A549 (cell line): ENCODE data around the gene EML5.

ENCODE experiments used
- EP300 ChIP-seq, 2 experiments: fragments of >200 bp; sonication (Bioruptor Twin); formaldehyde crosslinking; IDR thresholded peaks; 2 replicates in 1 of 2; 3 replicates in 1 of 2; pipeline ENCODE4 v1.6.1; 2016 to 2017
- RAD21 ChIP-seq, 2 experiments: fragments of >200 bp in 1 of 2; sonication (Bioruptor Twin) in 1 of 2; formaldehyde crosslinking in 1 of 2; IDR thresholded peaks in 1 of 2; conservative IDR thresholded peaks in 1 of 2; 2 replicates in 1 of 2; 3 replicates in 1 of 2; pipeline ENCODE4 v1.6.1; 2012 to 2018; ENCODE audit warnings: inconsistent platforms in 1 of 2
- RFX5 ChIP-seq: fragments of 450-650 bp; IDR thresholded peaks from 2 replicates; pipeline ENCODE4 v1.7.1; 2014; ENCODE audit warnings: antibody characterized with exemption, mild to moderate bottlenecking, moderate library complexity
- TFCP2L1 ChIP-seq: fragments of 250-450 bp; sonication (Bioruptor Pico); IDR thresholded peaks from 2 replicates; pipeline ENCODE4 v1.5.0; 2021; ENCODE audit warnings: mild to moderate bottlenecking
- TF ChIP-seq, protein P1 (sequence below): IDR thresholded peaks from 2 replicates; pipeline ENCODE4 v1.6.1; 2012
- TF ChIP-seq, protein P2 (sequence below): fragments of >200 bp; sonication (Bioruptor Twin); formaldehyde crosslinking; IDR thresholded peaks from 3 replicates; pipeline ENCODE4 v1.5.1; 2016

DNA sequence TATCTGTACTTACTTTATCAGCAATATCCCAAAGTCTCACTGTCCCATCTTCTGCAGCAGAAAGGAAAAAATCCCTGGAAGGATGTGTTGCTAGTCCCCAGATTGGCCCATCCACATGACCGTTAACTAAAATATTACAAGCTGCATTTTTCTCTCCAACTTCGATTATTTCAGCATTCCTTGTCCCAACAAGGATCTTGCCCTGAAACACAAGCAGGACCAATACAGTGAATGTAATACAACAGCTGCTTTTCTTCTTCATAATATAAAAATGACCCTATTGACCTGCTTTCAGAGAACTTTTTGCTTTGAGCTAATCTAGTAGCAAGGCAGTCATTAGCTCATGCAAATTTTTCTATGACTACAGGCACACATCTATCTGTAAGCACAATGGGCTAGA is 171.7 kb downstream of the EML5 start:
- TF ChIP-seq EP300 (IDR thresholded peaks at IDR 0.05) = no peak
- TF ChIP-seq, protein P1, sequence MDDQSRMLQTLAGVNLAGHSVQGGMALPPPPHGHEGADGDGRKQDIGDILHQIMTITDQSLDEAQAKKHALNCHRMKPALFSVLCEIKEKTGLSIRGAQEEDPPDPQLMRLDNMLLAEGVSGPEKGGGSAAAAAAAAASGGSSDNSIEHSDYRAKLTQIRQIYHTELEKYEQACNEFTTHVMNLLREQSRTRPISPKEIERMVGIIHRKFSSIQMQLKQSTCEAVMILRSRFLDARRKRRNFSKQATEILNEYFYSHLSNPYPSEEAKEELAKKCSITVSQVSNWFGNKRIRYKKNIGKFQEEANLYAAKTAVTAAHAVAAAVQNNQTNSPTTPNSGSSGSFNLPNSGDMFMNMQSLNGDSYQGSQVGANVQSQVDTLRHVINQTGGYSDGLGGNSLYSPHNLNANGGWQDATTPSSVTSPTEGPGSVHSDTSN = no peak
- TF ChIP-seq, protein P2, sequence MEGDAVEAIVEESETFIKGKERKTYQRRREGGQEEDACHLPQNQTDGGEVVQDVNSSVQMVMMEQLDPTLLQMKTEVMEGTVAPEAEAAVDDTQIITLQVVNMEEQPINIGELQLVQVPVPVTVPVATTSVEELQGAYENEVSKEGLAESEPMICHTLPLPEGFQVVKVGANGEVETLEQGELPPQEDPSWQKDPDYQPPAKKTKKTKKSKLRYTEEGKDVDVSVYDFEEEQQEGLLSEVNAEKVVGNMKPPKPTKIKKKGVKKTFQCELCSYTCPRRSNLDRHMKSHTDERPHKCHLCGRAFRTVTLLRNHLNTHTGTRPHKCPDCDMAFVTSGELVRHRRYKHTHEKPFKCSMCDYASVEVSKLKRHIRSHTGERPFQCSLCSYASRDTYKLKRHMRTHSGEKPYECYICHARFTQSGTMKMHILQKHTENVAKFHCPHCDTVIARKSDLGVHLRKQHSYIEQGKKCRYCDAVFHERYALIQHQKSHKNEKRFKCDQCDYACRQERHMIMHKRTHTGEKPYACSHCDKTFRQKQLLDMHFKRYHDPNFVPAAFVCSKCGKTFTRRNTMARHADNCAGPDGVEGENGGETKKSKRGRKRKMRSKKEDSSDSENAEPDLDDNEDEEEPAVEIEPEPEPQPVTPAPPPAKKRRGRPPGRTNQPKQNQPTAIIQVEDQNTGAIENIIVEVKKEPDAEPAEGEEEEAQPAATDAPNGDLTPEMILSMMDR = no peak
- no peak for TF ChIP-seq RFX5
- no peak for TF ChIP-seq TFCP2L1 (CRISPR knock-in tag)
- no peak for TF ChIP-seq RAD21 (conservative IDR thresholded peaks at IDR 0.05 in 1 of 2, IDR thresholded peaks at IDR 0.05 in 1 of 2)
